Measurements from ENCODE around the gene CSNK1G3.
A peak's percentile ranks its signal among the peaks of the same experiment; 100 is the strongest.

CSNK1G3 gene

GRCh38 chr5:123557907-123558306 is 45.9 kb downstream of the CSNK1G3 start:
- peak overlapping the region; percentile 56 for H3K27ac Mint-ChIP-seq
- H3K36me3 Mint-ChIP-seq: peaks cover 30% of the 10 kb centered on the region
- peaks cover 26% of the 10 kb centered on the region for H3K4me1 Mint-ChIP-seq
- no peaks in the 10 kb centered on the region for H3K9me3 Mint-ChIP-seq
- ATAC-seq (ENCODE audit: low read depth) (no peak), DNase-seq (ENCODE audit: low spot score in 2 of 2) (no peak)
- H3K4me3 Mint-ChIP-seq: no peak overlapping the region
- H3K27me3 Mint-ChIP-seq: no peaks in the 10 kb centered on the region

GRCh38 chr5:123558762-123559433 is 46.9 kb downstream of the CSNK1G3 start:
- ATAC-seq (ENCODE audit: low read depth) (no peak), DNase-seq (ENCODE audit: low spot score in 2 of 2) (no peak)
- no peak overlapping the region for H3K4me3 Mint-ChIP-seq
- H3K27me3 Mint-ChIP-seq: no peaks in the 10 kb centered on the region
- H3K27ac Mint-ChIP-seq: peak overlapping the region; percentile 13
- H3K4me1 Mint-ChIP-seq: peaks cover 29% of the 10 kb centered on the region
- no peaks in the 10 kb centered on the region for H3K9me3 Mint-ChIP-seq
- peaks cover 30% of the 10 kb centered on the region for H3K36me3 Mint-ChIP-seq

DNA sequence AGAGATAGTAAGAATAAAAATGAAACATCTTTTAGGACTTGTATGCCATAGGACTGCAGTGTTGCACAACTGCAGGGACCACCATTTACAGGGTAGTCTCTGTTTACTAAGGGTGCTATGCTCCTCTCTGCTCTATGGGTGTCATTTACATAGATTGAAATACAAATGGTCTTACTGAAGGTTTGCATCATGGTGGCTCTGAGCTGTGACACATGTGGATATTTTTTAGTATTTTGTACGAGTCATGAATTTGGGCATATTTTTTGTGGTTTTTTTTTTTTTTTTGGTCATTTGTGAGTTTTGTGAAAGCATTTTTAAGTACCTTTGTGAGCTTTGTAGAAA is 47.4 kb downstream of the CSNK1G3 start:
- ATAC-seq (ENCODE audit: low read depth): no peak
- no peak overlapping the region for H3K4me3 Mint-ChIP-seq

GRCh38 chr5:123561230-123561629 is 49.3 kb downstream of the CSNK1G3 start:
- DNase-seq (ENCODE audit: low spot score in 2 of 2) (no peak), ATAC-seq (ENCODE audit: low read depth) (no peak)
- H3K36me3 Mint-ChIP-seq: peaks cover 36% of the 10 kb centered on the region
- H3K4me3 Mint-ChIP-seq: no peak overlapping the region
- peaks cover 29% of the 10 kb centered on the region for H3K4me1 Mint-ChIP-seq
- no peaks in the 10 kb centered on the region for H3K27me3 Mint-ChIP-seq
- H3K27ac Mint-ChIP-seq: peak overlapping the region; percentile 60
- H3K9me3 Mint-ChIP-seq: peaks cover 1% of the 10 kb centered on the region

More for the DNA sequence above, 47.4 kb downstream of the CSNK1G3 start:
- Mint-ChIP-seq H3K36me3 (peaks cover 30% of the 10 kb centered on the region), H3K27me3 (no peaks in the 10 kb centered on the region), H3K9me3 (no peaks in the 10 kb centered on the region), H3K27ac (no peak overlapping the region), H3K4me1 (peaks cover 29% of the 10 kb centered on the region)
- DNase-seq (ENCODE audit: low spot score in 2 of 2): no peak

DNA sequence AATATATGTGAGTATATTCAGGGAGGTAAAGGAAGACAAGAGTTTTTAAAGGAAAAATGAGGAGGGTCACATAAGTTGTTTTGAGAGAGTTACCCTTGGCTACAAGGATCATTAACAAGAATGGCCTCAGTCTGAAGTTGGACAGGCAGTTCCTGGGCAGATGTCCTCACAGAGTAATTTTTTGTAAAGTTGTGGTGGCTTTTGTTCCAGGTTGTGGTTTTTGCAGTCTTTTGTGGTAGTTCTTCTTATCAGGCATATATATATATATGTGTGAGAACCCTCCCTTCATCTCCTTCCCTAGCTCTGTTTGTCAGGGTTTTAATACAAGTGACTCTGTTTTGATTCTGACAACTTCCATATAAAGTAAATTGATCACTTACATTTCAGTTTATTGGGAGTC is 60.0 kb downstream of the CSNK1G3 start:
- H3K27me3 Mint-ChIP-seq: no peaks in the 10 kb centered on the region
- no peaks in the 10 kb centered on the region for H3K9me3 Mint-ChIP-seq
- no peak overlapping the region for H3K4me3 Mint-ChIP-seq
- peaks cover 23% of the 10 kb centered on the region for H3K4me1 Mint-ChIP-seq
- no peak for DNase-seq (ENCODE audit: low spot score in 2 of 2)
- no peak for ATAC-seq (ENCODE audit: low read depth)
- H3K27ac Mint-ChIP-seq: peak overlapping the region; percentile 82
- peaks cover 7% of the 10 kb centered on the region for H3K36me3 Mint-ChIP-seq

GRCh38 chr5:123578390-123578789 is 66.4 kb downstream of the CSNK1G3 start:
- Mint-ChIP-seq H3K27ac (peak overlapping the region; percentile 73), H3K9me3 (no peaks in the 10 kb centered on the region), H3K4me3 (no peak overlapping the region), H3K36me3 (peaks cover 14% of the 10 kb centered on the region), H3K27me3 (no peaks in the 10 kb centered on the region), H3K4me1 (no peaks in the 10 kb centered on the region)
- DNase-seq (ENCODE audit: low spot score in 2 of 2) (no peak), ATAC-seq (ENCODE audit: low read depth) (no peak)

DNA sequence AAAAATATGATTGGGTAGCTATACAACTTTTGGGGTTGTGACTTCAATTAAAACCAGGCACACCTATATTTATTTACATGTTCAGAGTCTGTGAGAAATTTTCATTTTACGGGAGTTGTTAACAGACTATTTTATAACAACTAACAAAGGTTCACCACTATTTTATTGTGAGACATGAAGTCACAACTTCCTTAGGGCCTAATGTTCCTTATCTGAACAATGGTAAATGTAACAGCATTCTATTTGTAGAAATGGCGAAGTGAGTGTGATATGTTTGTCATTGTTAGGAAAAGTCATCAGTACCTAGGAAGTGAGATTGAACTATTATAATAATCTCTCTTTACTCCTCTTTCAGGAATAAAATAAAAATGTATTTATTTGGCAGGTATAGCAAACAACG is 67.4 kb downstream of the CSNK1G3 start:
- Mint-ChIP-seq H3K27me3 (no peaks in the 10 kb centered on the region), H3K27ac (no peak overlapping the region), H3K4me3 (no peak overlapping the region), H3K36me3 (peaks cover 18% of the 10 kb centered on the region), H3K9me3 (no peaks in the 10 kb centered on the region), H3K4me1 (no peaks in the 10 kb centered on the region)
- ATAC-seq (ENCODE audit: low read depth) (no peak), DNase-seq (ENCODE audit: low spot score in 2 of 2) (no peak)

DNA sequence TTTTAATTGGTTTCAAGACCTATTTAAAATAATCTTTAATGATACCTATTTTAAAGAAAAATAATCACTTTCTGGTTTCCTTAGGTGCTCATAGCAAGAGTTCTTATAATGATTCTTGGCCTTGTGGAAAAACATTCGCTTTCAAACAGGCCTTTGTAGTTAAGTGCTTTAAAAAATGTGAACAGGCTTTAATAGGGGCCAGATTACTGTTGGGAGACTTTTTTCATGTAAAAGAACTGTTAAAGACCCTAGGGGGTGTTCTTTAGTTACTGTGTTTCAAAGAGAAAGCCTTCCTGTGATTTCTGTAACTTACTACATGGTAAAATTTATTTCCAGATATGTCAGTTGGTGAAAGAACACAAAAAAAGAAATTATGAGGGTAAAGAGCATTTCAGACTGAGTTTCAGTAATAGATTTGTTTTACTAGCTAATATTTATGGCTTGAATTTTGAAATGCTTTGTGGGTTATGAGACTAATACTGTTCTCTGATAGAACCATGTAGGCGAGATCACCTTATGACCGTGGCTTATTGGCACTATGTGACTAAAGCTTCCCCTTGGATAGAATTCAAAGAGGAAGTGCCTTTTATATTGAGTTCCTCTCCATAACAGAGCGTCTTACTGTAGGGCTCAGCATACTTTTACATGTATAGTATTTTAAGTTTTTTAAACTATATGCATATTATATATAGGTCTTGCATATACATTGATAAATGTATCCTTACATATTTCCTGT is 70.7 kb downstream of the CSNK1G3 start:
- H3K9me3 Mint-ChIP-seq: peaks cover 2% of the 10 kb centered on the region
- peaks cover 4% of the 10 kb centered on the region for H3K4me1 Mint-ChIP-seq
- no peak overlapping the region for H3K4me3 Mint-ChIP-seq
- no peak overlapping the region for H3K27ac Mint-ChIP-seq
- H3K36me3 Mint-ChIP-seq: peaks cover 28% of the 10 kb centered on the region
- ATAC-seq (ENCODE audit: low read depth) (no peak), DNase-seq (ENCODE audit: low spot score in 2 of 2) (no peak)
- no peaks in the 10 kb centered on the region for H3K27me3 Mint-ChIP-seq

- ATAC-seq (ENCODE audit: low read depth): no peak
- Mint-ChIP-seq H3K27ac (no peak overlapping the region), H3K4me3 (no peak overlapping the region), H3K4me1 (peaks cover 4% of the 10 kb centered on the region), H3K36me3 (peaks cover 25% of the 10 kb centered on the region), H3K9me3 (peaks cover 2% of the 10 kb centered on the region), H3K27me3 (no peaks in the 10 kb centered on the region)
- no peak for DNase-seq (ENCODE audit: low spot score in 2 of 2)
Observed at GRCh38 chr5:123585871-123586270, 73.9 kb downstream of the CSNK1G3 start.

- Mint-ChIP-seq H3K9me3 (no peaks in the 10 kb centered on the region), H3K36me3 (peaks cover 30% of the 10 kb centered on the region), H3K27ac (peak overlapping the region; percentile 20), H3K4me3 (no peak overlapping the region), H3K4me1 (peaks cover 5% of the 10 kb centered on the region), H3K27me3 (no peaks in the 10 kb centered on the region)
- ATAC-seq (ENCODE audit: low read depth) (no peak), DNase-seq (ENCODE audit: low spot score in 2 of 2) (no peak)
Observed at GRCh38 chr5:123594434-123594833, 82.5 kb downstream of the CSNK1G3 start.

DNA sequence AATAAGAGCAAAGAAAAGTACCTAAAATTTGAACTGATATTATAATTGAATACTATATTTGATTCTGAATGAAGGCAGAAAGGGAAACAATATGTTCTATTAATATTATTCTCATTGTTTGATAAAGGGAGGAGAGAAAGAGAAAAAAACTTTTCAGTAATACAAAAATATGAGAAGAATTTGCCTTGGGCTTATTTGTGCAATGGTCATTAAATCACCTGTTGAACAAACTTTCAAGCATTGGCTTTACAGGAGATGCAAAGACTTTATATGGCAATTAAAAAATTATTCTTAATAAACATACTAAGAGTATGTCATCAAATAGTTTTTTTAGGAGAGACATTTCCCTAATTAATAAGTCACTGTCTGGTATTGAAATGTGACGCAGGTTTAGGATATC is 85.0 kb downstream of the CSNK1G3 start:
- DNase-seq (ENCODE audit: low spot score in 2 of 2): no peak
- no peak for ATAC-seq (ENCODE audit: low read depth)
- Mint-ChIP-seq H3K9me3 (no peaks in the 10 kb centered on the region), H3K36me3 (peaks cover 29% of the 10 kb centered on the region), H3K4me3 (no peak overlapping the region), H3K4me1 (peaks cover 5% of the 10 kb centered on the region), H3K27me3 (no peaks in the 10 kb centered on the region), H3K27ac (peak overlapping the region; percentile 78)

DNA sequence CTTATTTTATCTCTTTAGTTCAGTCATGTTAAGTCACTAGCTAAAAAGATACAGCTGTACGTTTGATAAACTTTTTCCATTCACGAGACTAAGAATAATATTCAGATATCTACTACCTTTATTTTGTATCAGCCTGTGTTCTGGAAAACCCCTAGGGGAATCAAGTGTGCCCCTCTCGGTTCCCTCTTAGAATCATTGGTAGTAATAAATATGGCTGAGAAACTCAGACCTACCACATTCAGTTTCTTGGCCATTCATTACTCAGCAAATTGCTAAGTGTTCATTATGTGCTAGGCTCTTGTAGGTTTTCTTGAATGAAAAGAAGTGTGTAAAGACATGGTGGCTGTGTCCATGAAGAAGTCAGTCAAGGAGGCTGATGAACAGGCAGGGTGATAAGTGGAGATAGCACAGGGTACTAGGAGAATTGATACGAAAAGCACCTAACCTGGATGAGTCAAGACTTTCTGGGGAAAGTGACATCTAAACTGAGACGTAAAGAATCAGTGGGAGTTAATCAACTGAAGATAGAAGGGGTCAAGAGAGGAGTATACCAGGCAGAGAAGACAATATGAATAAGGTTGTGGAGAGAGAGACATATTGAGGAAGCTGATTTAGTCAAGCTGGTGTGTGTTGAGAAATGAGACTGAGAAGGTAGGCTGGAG is 86.2 kb downstream of the CSNK1G3 start:
- H3K36me3 Mint-ChIP-seq: peaks cover 28% of the 10 kb centered on the region
- peak overlapping the region; percentile 78 for H3K27ac Mint-ChIP-seq
- ATAC-seq (ENCODE audit: low read depth) (peak; percentile 46), DNase-seq (ENCODE audit: low spot score in 2 of 2) (no peak)
- no peaks in the 10 kb centered on the region for H3K9me3 Mint-ChIP-seq
- H3K4me1 Mint-ChIP-seq: peaks cover 5% of the 10 kb centered on the region
- no peak overlapping the region for H3K4me3 Mint-ChIP-seq
- H3K27me3 Mint-ChIP-seq: no peaks in the 10 kb centered on the region

DNA sequence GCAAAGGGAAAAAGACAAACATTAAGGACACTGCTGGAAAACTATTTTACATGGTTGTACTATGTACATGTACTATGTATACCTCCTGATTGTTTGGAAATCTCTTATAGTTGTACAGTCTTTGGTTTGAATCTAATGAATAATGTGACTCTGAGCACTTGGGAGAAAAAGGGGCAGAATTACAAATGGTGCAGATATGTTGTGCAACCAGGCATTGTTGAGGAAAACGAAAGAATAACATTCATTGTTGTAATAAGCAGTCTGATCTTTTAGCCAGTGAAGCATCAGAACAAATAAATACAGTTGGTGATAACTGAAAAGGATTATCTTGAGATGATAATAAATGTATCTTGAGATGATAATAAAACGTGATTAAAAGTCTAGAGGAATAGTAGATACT is 87.2 kb downstream of the CSNK1G3 start:
- Mint-ChIP-seq H3K4me3 (no peak overlapping the region), H3K4me1 (peaks cover 8% of the 10 kb centered on the region), H3K36me3 (peaks cover 30% of the 10 kb centered on the region), H3K27me3 (no peaks in the 10 kb centered on the region), H3K9me3 (no peaks in the 10 kb centered on the region), H3K27ac (peak overlapping the region; percentile 78)
- ATAC-seq (ENCODE audit: low read depth) (no peak), DNase-seq (ENCODE audit: low spot score in 2 of 2) (no peak)

DNA sequence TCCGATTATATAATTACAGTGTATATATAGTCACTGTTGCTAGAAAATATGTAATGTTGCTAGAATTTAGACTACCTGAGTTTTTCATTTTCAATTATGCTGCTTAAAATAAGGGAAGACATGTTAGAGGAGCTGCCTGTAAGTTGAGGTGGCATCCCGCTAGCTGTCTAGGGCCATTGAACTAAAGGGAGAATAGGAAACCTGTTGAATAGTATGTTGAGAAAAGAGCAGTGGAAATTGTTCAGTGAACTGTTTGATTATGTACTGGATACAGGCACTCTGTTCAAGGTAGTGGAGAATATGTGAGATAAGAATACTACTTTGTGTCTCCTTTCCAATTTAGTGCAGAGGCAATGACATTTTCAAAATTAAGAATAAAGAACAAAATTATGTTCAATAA is 89.6 kb downstream of the CSNK1G3 start:
- Mint-ChIP-seq H3K36me3 (peaks cover 25% of the 10 kb centered on the region), H3K4me3 (no peak overlapping the region), H3K9me3 (no peaks in the 10 kb centered on the region), H3K27me3 (no peaks in the 10 kb centered on the region), H3K4me1 (peaks cover 7% of the 10 kb centered on the region), H3K27ac (peak overlapping the region; percentile 72)
- DNase-seq (ENCODE audit: low spot score in 2 of 2) (no peak), ATAC-seq (ENCODE audit: low read depth) (no peak)

Measured in memory B cell (primary cell).